HEK293 (cell line): ENCODE data around the gene NOX3.

Experiments used
- CTCF ChIA-PET: fragments of 350-600 bp; formaldehyde crosslinking; extraction: SDS; loops from one replicate; lab custom pipeline; 2021; ENCODE audit warnings: antibody characterized with exemption; lab: Yijun Ruan, JAX
- POLR2A ChIA-PET: fragments of 300-600 bp; formaldehyde crosslinking; extraction: SDS; loops from one replicate; lab custom pipeline; 2020; ENCODE audit warnings: antibody characterized with exemption, inconsistent platforms; lab: Yijun Ruan, JAX
- H3K27ac ChIP-seq: fragments of 200-500 bp; sonication (Bioruptor generic); 2 replicates; pipeline ENCODE4 v1.5.1; 2014; ENCODE audit warnings: low read depth, low read length, control low read depth, inconsistent platforms; ENCODE audit errors: extremely low read depth
- H3K36me3 ChIP-seq, 2 experiments: fragments of 200-500 bp in 1 of 2; sonication (Bioruptor generic) in 1 of 2; 1 replicate in 1 of 2; 2 replicates in 1 of 2; pipeline ENCODE4 v1.5.1; 2014 to 2017; ENCODE audit warnings: inconsistent platforms in 2 of 2, low read length in 2 of 2; ENCODE audit not compliant: control insufficient read depth in 2 of 2, insufficient read depth in 1 of 2
- H3K4me1 ChIP-seq: fragments of 200-500 bp; sonication (Bioruptor generic); 2 replicates; pipeline ENCODE4 v1.5.1; 2014; ENCODE audit warnings: mild to moderate bottlenecking, low read length, inconsistent platforms; ENCODE audit not compliant: control insufficient read depth, insufficient read depth
- H3K4me3 ChIP-seq: 2 replicates; pipeline ENCODE4 v1.5.1; 2011; ENCODE audit warnings: low read depth, mild to moderate bottlenecking, control low read depth, low read length, moderate library complexity
- H3K9me3 ChIP-seq: fragments of 200-500 bp; sonication (Bioruptor generic); 2 replicates; pipeline ENCODE4 v1.5.1; 2014; ENCODE audit warnings: low read depth, low read length, inconsistent platforms; ENCODE audit not compliant: control insufficient read depth, insufficient read depth
- FEZF1 ChIP-seq: fragments of 450-650 bp; formaldehyde crosslinking; IDR thresholded peaks from 2 replicates; pipeline ENCODE4 v1.5.1; 2016; ENCODE audit warnings: missing biosample characterization, missing genetic modification characterization
- SETDB1 ChIP-seq: IDR thresholded peaks from one replicate; pipeline ENCODE4 v1.6.1; 2017; ENCODE audit warnings: mild to moderate bottlenecking, low read length, moderate library complexity, mixed read lengths; ENCODE audit not compliant: insufficient read length
- TRIM28 ChIP-seq: IDR thresholded peaks from 2 replicates; pipeline ENCODE4 v1.6.1; 2011; ENCODE audit warnings: low read length, control low read depth, borderline replicate concordance
- ZFP69B ChIP-seq: fragments of 450-650 bp; formaldehyde crosslinking; IDR thresholded peaks from 2 replicates; pipeline ENCODE4 v1.5.1; 2016; ENCODE audit warnings: missing biosample characterization, missing genetic modification characterization
- ZNF155 ChIP-seq: fragments of 450-650 bp; formaldehyde crosslinking; IDR thresholded peaks from 2 replicates; pipeline ENCODE4 v1.5.1; 2016; ENCODE audit warnings: missing biosample characterization, missing genetic modification characterization
- ZNF157 ChIP-seq: fragments of 450-650 bp; formaldehyde crosslinking; IDR thresholded peaks from 2 replicates; pipeline ENCODE4 v1.5.1; 2016; ENCODE audit warnings: missing biosample characterization, missing genetic modification characterization

Gene NOX3

GRCh38 chr6:155347800-155348199, 107.8 kb downstream of the NOX3 start:
- Histone ChIP-seq H3K9me3 (no peaks in the 10 kb centered on the region), H3K27ac (no peak overlapping the region), H3K4me1 (no peaks in the 10 kb centered on the region), H3K36me3 (no peaks in the 10 kb centered on the region), H3K4me3 (no peak overlapping the region)
- TF ChIP-seq FEZF1 (tag by site-specific recombination) (no peak), TRIM28 (no peak), ZNF157 (tag by site-specific recombination) (no peak), ZFP69B (tag by site-specific recombination) (no peak)
- ChIA-PET CTCF (no interaction called here), POLR2A (no interaction called here)

- TF ChIP-seq SETDB1 (peak; percentile 82), ZNF155 (no peak)
- TF ChIP-seq, all 188 proteins: peak for 1
- POLR2A ChIA-PET, result no interaction called here
- Histone ChIP-seq H3K4me3 (no peak overlapping the region), H3K4me1 (no peaks in the 10 kb centered on the region), H3K9me3 (no peaks in the 10 kb centered on the region), H3K27ac (no peak overlapping the region), H3K36me3 (no peaks in the 10 kb centered on the region)
- CTCF ChIA-PET, result interaction anchor here (0.6 kb wide), 1 partner anchor 105 kb away, joined by 3 read pairs; no protein-coding TSS in a partner anchor
These were observed 108.7 kb downstream of the NOX3 start for GRCh38 chr6:155346957-155347356.
